ENCODE data around the gene DNAJC4. TPM values are rescaled to one million over a fixed set of nuclear protein-coding genes. Genes with fewer than 3 reads are reported as not detected.
A peak's percentile ranks its signal among the peaks of the same experiment; 100 is the strongest.

The DNAJC4 gene
- total and polyA plus RNA-seq, 2 experiments from 2014 or later: 12.8 to 58.4 TPM

DNA sequence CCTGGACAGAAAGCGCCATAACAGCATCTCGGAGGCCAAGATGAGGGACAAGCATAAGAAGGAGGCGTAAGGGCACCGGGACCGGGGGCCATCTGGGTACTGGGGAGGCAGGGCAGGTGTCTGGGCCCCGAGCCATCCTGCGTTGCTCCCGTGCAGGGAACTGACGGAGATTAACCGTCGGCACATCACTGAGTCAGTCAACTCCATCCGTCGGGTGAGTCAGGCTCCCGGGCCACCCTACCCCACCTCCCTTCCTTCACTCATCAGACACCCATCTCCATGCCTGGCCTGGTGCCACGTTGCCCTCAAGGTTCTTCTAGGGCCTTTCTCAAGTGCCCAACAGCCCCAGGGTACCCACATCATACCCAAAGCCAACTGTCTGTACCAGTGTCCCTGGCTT is 36.0 kb downstream of the DNAJC4 start:
- WGBS (ENCODE audit: low lambda C conversion rate, missing lambda C conversion rate): 92% methylated on average over 15 of the region's 15 CpGs
- H2AFZ ChIP-seq: no peak overlapping the region
- no peak for TF ChIP-seq EZH2phosphoT487 (IDR thresholded peaks at IDR 0.05; ENCODE audit: low read depth, severe bottlenecking, unreplicated experiment)
- TF ChIP-seq, protein P1, sequence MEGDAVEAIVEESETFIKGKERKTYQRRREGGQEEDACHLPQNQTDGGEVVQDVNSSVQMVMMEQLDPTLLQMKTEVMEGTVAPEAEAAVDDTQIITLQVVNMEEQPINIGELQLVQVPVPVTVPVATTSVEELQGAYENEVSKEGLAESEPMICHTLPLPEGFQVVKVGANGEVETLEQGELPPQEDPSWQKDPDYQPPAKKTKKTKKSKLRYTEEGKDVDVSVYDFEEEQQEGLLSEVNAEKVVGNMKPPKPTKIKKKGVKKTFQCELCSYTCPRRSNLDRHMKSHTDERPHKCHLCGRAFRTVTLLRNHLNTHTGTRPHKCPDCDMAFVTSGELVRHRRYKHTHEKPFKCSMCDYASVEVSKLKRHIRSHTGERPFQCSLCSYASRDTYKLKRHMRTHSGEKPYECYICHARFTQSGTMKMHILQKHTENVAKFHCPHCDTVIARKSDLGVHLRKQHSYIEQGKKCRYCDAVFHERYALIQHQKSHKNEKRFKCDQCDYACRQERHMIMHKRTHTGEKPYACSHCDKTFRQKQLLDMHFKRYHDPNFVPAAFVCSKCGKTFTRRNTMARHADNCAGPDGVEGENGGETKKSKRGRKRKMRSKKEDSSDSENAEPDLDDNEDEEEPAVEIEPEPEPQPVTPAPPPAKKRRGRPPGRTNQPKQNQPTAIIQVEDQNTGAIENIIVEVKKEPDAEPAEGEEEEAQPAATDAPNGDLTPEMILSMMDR (IDR thresholded peaks at IDR 0.05; ENCODE audit: poor library complexity): no peak
- TF ChIP-seq EZH2 (IDR thresholded peaks at IDR 0.05; ENCODE audit: borderline replicate concordance): no peak
- H3K79me2 ChIP-seq: no peaks in the 10 kb centered on the region
- H3K27ac ChIP-seq: no peak overlapping the region
- no peaks in the 10 kb centered on the region for H3K27me3 ChIP-seq
- no peaks in the 10 kb centered on the region for H4K20me1 ChIP-seq (ENCODE audit: insufficient read depth, poor library complexity, severe bottlenecking)
- no peak overlapping the region for H3K4me2 ChIP-seq
- H3K36me3 ChIP-seq (replicated peaks; ENCODE audit: insufficient read depth, low read depth): no peaks in the 10 kb centered on the region
- H3K9me2 ChIP-seq (replicated peaks; ENCODE audit: insufficient read depth): no peaks in the 10 kb centered on the region
- DNase-seq (ENCODE audit: low spot score): no peak
- no peaks in the 10 kb centered on the region for H3K9me3 ChIP-seq (ENCODE audit: low read depth)
- H3K4me1 ChIP-seq (ENCODE audit: insufficient read depth): peaks cover 12% of the 10 kb centered on the region
- no peak overlapping the region for H3K4me3 ChIP-seq

DNA sequence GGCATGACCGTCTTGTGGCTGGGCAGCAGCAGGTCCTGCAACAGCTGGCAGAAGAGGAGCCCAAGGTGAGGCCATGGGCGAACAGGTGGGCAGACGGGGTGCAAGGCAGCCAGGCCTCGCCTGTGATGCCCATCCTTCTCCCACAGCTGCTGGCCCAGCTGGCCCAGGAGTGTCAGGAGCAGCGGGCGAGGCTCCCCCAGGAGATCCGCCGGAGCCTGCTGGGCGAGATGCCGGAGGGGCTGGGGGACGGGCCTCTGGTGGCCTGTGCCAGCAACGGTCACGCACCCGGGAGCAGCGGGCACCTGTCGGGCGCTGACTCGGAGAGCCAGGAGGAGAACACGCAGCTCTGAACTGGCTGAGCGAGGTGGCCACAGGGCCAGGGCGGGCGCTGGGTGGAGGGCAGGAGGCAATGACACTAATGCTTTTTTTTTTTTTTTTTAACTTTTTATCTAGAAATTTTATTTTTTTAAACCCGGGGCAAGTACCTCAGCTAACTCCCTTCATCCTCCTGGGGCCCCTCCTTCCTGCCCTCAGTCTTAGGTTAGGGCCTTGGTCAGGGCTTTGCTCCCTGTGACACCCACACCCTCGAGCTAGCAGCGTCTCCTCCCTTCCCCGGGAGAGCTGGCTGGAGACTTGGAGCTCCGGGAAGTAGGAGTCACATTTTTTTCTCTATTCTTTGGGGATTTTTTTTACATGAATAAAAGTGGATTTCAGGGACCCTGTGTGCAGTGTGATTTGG is 37.0 kb downstream of the DNAJC4 start:
- Histone ChIP-seq H3K36me3 (replicated peaks; ENCODE audit: insufficient read depth, low read depth) (no peaks in the 10 kb centered on the region), H2AFZ (no peak overlapping the region), H4K20me1 (ENCODE audit: insufficient read depth, poor library complexity, severe bottlenecking) (no peaks in the 10 kb centered on the region), H3K4me2 (no peak overlapping the region), H3K9me2 (replicated peaks; ENCODE audit: insufficient read depth) (no peaks in the 10 kb centered on the region), H3K9me3 (ENCODE audit: low read depth) (no peaks in the 10 kb centered on the region), H3K27me3 (no peaks in the 10 kb centered on the region), H3K4me1 (ENCODE audit: insufficient read depth) (peaks cover 20% of the 10 kb centered on the region), H3K27ac (peak overlapping the region; percentile 87), H3K4me3 (no peak overlapping the region), H3K79me2 (peaks cover 8% of the 10 kb centered on the region)
- WGBS (ENCODE audit: low lambda C conversion rate, missing lambda C conversion rate): 92% methylated on average over 27 of the region's 27 CpGs
- no peak for DNase-seq (ENCODE audit: low spot score)
- TF ChIP-seq, protein P1 (IDR thresholded peaks at IDR 0.05; ENCODE audit: poor library complexity): no peak
- TF ChIP-seq EZH2 (IDR thresholded peaks at IDR 0.05; ENCODE audit: borderline replicate concordance) (no peak), EZH2phosphoT487 (IDR thresholded peaks at IDR 0.05; ENCODE audit: low read depth, severe bottlenecking, unreplicated experiment) (no peak)

DNA sequence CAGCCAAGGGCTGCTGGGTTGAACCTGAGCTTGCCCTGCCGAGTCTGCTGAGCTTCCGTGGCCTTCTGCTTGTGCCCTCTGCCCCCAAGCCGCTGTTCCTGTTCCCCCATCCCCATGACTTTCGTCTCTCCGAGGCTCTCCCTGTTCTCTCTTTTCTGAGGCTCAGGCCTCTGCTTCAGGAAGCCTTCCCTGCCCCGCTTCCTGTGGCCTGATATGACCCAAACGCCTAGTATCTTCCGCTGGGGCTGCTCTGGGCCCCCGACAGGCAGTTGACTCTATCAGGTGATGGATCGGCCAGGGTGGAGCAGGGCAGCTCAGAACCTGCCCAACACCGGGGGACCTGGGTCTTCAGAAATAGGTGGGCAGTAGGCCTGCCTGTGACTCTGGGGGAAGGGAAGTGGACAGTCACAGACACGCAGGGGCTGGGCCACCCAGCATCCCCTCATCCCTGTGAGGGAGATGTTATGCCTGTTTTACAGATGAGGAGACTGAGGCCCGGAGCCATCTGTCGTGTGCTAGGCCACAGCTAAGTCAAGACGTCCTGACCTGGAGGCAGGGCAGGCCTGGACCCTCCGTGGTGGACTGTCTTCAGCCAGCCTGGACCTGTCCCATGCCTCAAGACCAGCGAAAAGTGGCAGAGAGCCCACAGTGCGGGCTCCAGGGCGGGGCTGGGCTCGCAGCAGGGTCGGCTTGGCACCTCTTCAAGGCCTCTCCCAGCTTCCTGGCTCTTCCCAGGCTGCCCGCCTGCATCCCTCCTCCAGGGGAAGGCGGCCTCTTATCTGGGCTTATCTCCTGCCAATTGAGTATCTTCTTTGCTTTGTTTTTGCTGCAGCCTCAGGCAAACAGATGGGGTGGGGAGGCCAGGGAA is 37.9 kb downstream of the DNAJC4 start:
- peaks cover 17% of the 10 kb centered on the region for H3K79me2 ChIP-seq
- H3K27me3 ChIP-seq: no peaks in the 10 kb centered on the region
- peak; percentile 71 for DNase-seq (ENCODE audit: low spot score)
- no peaks in the 10 kb centered on the region for H3K9me3 ChIP-seq (ENCODE audit: low read depth)
- H3K9me2 ChIP-seq (replicated peaks; ENCODE audit: insufficient read depth): no peaks in the 10 kb centered on the region
- peaks cover 26% of the 10 kb centered on the region for H3K4me1 ChIP-seq (ENCODE audit: insufficient read depth)
- peak overlapping the region; percentile 83 for H3K4me2 ChIP-seq
- TF ChIP-seq, protein P1 (IDR thresholded peaks at IDR 0.05; ENCODE audit: poor library complexity): no peak
- no peak for TF ChIP-seq EZH2 (IDR thresholded peaks at IDR 0.05; ENCODE audit: borderline replicate concordance)
- no peak for TF ChIP-seq EZH2phosphoT487 (IDR thresholded peaks at IDR 0.05; ENCODE audit: low read depth, severe bottlenecking, unreplicated experiment)
- WGBS (ENCODE audit: low lambda C conversion rate, missing lambda C conversion rate): 63% methylated on average over 22 of the region's 23 CpGs
- H2AFZ ChIP-seq: no peak overlapping the region
- H3K27ac ChIP-seq: peak overlapping the region; percentile 87
- H4K20me1 ChIP-seq (ENCODE audit: insufficient read depth, poor library complexity, severe bottlenecking): no peaks in the 10 kb centered on the region
- H3K36me3 ChIP-seq (replicated peaks; ENCODE audit: insufficient read depth, low read depth): no peaks in the 10 kb centered on the region
- H3K4me3 ChIP-seq: peak overlapping the region; percentile 15

All from hepatocyte (in vitro differentiated cells).